GM19035 (cell line): Measurements from ENCODE around the gene C2orf72.
"Not testable (repeated sequence)": the region's sequence is repeated elsewhere in the genome, so short reads cannot be mapped to it uniquely, and the experiment has no call there.

Source experiments
- ATAC-seq: cut with Tn5 transposase; IDR thresholded peaks from one replicate; pipeline ENCODE4 v1.9.1; 2021; ENCODE audit not compliant: unreplicated experiment

C2orf72 gene

DNA sequence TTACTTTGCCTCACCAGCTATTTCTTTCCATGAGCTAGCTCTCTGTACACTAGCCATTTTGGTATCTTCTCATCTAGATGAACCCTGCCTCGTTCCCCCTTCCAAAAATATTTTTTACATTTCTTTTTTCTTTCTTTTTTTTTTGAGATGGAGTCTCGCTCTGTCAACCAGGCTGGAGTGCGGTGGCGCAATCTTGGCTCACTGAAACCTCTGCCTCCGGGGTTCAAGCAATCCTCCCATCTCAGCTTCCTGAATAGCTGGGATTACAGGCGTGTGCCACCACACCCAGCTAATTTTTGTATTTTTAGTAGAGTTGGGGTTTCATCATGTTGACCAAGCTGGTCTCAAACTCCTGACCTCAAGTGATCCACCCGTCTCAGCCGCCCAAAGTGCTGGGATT lies 30.2 kb downstream of the C2orf72 start:
- ATAC-seq = not testable (repeated sequence)

DNA sequence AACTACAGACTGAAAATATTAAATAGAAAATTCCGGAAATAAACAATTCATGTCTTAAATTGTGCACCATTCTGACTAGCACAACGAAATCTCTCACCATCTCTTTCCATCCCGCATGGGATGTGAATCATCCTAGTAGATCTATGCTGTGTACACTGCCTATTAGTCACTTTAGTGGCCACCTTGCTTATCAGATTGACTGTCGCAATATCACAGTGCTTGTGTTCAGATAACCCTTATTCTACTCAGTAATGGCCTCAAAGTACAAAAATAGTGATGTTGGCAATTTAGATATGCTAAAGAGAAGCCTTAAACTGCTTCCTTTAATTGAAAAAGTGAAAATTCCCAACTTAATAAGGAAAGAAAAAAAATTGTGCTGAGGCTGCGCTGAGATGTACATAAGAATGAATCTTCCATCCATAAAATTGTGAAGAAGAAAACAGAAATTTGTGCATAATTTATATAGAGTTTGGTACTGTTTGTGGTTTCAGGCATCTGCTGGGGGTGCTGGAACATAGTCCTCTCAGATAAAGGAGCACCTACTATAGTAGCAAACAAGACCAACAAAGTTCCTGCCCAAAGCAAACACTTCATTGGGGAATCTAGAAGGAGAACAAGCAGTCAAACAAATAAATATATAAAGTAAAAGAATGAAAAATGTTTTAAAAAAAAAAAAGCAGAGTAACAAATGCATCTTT lies 31.4 kb downstream of the C2orf72 start:
- ATAC-seq = no peak

DNA sequence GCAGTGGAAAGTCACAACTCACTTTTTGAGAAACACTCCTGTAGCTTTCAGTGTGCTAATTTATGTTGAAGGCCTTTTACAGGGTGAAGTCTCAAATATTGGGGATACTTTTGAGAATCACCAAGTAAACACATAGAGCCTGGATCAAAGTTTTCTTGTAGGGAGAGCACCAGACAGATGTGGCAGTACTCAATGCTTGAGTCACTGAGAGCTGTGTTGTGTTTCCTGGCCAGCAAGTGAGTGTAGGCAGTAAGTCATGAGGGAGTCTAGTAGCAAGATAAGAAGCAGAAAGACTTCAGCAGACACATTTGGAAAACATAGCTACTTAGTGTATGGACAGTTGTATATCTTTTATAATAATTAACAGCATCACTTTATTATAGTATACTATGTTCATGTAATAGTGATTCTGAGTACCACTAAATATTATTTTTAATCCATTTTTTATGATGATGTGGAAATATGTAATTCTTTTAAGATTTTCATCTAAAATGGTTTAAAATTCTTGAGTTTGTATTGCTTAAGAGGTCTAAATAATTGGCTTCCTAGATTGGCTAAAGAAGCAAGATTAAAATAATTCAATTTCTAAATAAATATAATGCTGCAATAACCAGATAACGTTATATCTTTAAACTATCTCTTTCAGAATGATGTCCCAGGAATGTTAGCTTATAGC lies 32.2 kb downstream of the C2orf72 start:
- ATAC-seq = no peak

DNA sequence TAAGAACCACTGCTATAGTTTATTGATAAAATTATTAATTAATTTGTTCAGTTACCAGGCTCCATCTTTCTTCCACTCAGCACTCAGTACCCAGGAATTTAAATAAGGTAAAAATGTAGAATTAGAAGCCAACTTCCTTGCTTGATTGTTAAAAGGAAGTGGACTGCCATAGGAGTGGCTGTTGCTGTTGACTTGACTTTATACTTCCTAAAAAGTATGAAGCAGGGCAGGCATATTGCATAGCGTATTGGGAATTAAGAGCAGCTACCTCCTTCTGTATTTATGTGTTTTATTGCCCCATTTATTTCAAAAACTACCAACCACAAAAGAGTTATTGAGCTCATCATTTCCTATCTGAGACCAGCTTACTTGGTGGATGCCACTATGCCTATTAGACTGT lies 47.2 kb downstream of the C2orf72 start:
- ATAC-seq = no peak

DNA sequence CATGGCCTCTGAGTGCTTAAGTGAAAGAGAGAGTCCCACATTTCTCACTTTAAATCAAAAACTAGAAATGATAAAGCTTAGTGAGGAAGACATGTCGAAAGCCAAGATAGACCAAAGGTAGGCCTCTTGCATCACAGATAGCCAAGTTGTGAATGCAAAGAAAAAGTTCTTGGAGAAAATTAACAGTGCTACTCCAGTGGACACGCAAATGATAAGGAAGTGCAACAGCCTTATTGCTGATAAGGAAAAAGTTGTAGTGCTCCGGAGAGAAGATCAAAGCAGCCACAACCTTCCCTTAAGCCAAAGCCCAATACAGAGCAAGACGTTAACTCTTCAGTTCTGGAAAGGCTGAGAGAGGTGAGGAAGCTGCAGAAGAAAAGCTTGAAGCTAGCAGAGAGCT lies 51.4 kb downstream of the C2orf72 start:
- ATAC-seq = no peak

DNA sequence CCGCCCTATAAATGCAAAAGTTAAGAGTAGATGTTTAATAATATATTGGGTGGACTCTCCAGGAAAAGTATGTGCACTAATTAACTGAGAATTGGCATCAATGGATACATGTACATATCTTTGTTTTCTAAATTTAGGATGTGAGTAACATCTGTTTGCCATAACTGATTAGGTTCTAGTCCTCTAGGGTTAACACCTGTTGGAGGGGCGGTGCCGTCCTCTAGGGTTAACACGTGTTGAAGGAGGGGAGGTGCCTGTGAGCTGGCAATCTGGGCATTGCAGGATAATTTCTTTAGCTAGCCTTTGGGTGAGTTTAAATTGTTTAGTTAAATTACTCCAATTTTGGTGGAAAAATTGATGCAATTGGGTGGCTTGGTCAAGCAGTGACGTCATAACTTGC lies 56.6 kb downstream of the C2orf72 start:
- ATAC-seq = no peak

DNA sequence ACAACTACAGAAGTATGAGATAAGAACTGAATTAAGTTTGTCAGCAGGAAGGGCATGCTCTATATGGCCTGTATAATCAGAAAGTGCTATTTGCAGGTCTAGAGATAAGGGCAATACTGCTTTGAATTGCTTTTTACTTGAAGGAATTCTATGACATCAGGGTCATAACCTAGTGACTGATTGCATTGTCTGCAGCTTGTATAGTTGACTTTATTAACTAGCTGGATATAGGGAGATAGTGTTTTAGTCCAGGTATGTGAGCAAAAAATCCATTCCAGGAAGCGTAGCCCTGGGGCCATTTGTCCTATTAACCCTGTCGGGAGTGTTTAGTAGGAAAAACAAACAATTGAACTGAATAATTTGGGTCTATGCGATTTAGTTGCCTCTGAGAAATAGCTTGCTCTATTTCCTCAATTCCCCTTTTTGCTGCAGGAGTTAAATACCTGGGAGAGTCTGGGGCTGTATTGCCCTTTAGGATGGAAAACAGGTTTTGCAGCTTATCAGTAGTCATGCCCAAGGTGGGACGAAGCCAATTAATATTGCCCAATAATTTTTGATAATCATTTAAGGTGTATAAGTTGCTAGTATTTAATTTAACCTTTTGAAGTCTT lies 57.5 kb downstream of the C2orf72 start:
- no peak for ATAC-seq
